IPS-NIHi7 (cell line): Measurements from ENCODE around the gene CRTC3.
"Not testable (repeated sequence)": the region's sequence is repeated elsewhere in the genome, so short reads cannot be mapped to it uniquely, and the experiment has no call there.

Source experiments
- DNase-seq: peaks from one replicate; pipeline ENCODE4 v3.0.0; 2012; ENCODE audit warnings: mixed read lengths; ENCODE audit errors: extremely low spot score

The CRTC3 gene

DNA sequence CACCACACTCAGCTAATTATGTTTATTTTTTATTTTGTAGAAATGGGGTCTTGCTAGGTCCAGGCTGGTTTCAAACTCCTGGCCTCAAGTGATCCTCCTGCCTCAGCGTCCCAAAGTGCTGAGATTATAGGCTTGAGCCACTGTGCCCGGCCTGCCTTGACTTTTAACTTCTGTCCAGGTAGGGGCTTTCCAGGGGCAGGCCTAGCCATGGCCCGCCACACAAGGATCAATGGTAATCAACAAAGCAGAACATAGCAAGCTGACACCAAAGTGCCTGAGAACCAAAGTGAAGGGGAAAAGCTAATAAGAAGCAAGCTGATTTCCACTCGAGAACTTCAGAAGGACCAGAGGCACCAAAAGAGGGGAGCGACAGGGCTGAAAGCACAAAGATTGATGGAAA is 9.4 kb upstream of the CRTC3 start:
- no peak for DNase-seq

- no peak for DNase-seq
Measured at GRCh38 chr15:90523373-90523772, 6.3 kb upstream of the CRTC3 start.

GRCh38 chr15:90524018-90524803 is 5.5 kb upstream of the CRTC3 start:
- DNase-seq, result not testable (repeated sequence)

- DNase-seq, result peak; percentile 42
Measured at GRCh38 chr15:90529011-90529370, 732 bp upstream of the CRTC3 start.

- DNase-seq, result peak; percentile 55
Measured at GRCh38 chr15:90530250-90531051, 728 bp downstream of the CRTC3 start.

GRCh38 chr15:90531147-90531546 is 1.4 kb downstream of the CRTC3 start:
- DNase-seq, result no peak

DNA sequence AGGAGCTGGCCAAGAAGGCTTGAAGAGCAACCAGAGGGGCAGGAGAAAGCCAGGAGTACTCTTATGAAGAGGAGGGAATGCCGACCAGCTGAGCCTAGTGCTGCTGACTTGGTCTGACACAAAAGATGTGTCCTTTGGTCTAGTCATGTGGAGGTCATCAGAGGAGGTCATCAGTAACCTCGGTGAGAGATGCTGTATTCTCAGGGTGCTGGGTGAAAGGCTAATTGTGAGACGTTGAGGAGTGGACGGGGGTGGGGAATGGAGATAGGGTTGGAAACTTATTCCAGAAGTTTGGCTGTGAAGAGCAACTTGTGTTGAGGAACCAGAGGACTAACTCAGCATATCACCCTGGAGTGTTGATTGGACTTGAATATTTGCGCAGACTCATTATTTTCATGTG is 5.5 kb downstream of the CRTC3 start:
- no peak for DNase-seq

- no peak for DNase-seq
Measured at GRCh38 chr15:90539789-90540188, 10.1 kb downstream of the CRTC3 start.

DNA sequence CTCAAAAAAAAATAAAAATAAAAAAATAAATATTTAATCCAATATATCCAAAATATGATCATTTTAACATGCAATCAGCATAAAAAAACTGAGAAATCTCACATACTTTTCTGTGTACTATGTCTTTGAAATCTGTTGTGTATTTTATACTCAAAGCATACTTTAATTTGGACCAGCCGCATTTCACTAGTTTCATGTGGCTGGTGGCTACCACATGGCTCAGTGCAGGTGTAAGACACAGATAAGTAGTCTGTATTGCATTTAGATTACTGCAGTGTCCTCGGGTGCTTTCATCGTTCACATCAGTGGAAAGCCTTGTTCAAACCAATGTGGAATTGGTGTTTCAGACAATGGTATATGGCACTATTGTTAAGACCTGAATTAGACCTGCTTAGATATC is 11.0 kb downstream of the CRTC3 start:
- no peak for DNase-seq

DNA sequence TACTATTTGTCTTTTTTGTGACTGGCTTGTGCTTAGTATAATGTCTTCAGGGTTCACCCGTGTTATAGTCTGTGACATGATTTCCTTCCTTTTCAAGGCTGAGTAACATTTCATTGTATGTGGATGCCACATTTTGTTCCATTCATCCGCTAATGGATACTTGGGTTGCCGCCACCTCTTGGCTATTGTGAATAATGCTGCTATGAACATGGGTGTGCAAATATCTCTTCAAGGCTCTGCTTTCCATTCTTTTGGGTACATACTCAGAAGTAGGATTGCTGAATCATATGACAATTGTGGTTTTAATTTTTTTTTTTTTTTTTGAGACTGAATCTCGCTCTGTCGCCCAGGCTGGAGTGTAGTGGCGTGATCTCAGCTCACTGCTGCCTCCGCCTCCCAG is 15.4 kb downstream of the CRTC3 start:
- no peak for DNase-seq

- no peak for DNase-seq
Measured at GRCh38 chr15:90547540-90547939, 17.8 kb downstream of the CRTC3 start.

DNA sequence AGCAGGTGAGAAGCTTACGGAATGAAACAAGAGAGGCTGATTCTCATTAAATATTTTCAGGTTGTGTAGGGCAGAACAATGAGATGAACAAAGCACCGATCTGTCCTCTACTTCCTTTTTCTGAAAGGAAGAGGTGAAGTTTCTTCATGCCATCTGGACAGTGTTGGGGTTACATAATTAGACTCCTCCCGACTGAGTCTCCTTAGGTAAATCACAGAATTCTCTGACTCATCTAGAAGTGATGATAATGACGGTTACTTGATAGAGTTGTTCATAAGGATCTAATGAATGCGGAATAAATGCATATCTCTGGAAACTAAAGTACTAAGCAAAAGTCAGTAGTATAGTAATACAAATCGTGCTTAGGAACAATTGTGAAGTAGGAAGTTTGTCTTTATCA is 21.2 kb downstream of the CRTC3 start:
- no peak for DNase-seq

- no peak for DNase-seq
Measured at GRCh38 chr15:90552162-90552928, 22.6 kb downstream of the CRTC3 start.

GRCh38 chr15:90552929-90553211 is 23.1 kb downstream of the CRTC3 start:
- no peak for DNase-seq

- no peak for DNase-seq
Measured at GRCh38 chr15:90553248-90553745, 23.6 kb downstream of the CRTC3 start.

GRCh38 chr15:90557186-90558084 is 27.7 kb downstream of the CRTC3 start:
- no peak for DNase-seq

GRCh38 chr15:90558171-90558573 is 28.4 kb downstream of the CRTC3 start:
- DNase-seq, result no peak

DNA sequence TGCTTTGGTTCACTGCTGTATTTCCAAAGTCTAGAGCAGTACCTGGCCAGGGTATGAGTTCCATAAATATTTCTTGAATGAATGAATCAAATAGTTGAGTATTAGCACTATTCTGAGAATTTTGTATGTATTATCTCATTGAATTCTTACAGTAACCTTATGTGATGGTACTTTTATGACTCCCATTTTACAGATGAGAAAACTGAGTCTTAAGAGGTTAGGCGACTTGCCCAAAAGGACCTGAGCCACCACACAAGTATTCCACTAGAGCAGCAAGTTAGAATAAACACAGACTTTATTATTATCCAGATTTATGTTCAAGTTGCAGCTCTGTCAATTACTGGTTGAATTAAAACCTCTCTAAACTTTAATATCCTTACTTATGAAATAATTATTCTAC is 29.4 kb downstream of the CRTC3 start:
- no peak for DNase-seq

DNA sequence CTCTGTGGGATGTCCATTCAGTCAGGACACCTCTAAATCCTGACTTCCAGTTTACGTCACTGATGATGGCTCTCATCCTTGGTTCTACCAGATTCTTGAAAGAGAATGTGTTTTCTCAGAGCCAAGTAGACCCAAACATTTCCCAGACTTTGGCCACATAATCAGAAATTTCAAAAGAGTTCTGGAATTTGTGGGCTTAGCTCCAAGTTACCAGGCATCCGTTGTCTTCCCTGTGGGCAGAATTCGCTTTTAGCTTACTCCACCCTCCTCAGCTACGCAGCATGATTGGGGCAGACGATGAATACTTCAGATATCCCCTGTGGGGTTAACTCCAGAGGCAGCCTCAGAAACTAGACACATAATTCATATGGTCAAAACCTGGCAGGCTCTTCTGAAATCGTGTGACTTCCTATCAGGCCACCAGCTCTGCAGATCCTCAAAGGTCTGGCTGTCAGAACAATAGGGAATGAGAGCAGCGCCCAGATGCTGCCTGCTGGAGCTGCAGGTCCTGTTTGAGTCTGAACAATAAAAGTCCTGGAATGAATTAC is 30.6 kb downstream of the CRTC3 start:
- DNase-seq, result no peak

DNA sequence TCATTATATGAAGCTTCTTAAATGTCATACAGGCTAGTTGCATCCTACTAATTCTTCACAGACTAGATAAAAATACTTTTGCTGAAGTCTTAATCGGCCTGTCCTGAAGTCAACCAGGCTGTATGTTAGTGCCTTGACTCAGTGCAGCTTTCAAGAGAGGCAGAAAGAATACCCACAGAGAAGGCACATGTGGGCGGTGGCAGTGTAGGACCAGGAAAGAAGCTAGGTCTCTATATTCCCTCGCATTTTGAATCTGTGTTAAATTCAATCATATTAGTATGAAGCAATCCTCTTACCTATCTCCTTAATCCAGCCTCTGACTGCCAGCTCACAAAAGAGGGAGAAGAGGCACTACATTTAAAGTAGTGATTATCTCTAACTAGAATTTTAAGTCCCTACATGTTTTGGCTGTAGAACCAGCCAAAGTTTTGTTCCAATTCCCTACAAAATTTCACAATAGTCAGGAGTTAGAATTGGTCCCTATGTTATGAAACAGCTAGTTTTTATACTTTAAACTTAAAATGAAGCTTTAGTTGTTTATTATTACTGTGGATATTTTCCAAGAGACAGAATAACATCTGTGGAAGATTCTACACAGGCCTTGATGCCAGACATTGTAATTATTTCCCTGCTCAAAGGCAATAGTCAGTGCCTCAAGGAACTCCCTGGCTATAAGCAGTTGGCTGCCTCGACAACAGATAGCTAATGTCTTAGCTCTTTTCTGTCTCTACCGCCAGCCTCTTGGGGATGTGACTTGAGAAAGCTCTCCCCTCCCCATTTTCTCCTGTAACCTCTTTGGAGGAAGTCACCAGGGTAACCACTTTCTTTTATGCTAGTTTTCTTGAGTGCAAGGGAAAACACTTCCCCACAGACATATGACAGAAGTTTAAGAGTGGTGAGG is 31.9 kb downstream of the CRTC3 start:
- DNase-seq, result no peak
